Measurements from ENCODE around the gene KRT38.

KRT38 gene

DNA sequence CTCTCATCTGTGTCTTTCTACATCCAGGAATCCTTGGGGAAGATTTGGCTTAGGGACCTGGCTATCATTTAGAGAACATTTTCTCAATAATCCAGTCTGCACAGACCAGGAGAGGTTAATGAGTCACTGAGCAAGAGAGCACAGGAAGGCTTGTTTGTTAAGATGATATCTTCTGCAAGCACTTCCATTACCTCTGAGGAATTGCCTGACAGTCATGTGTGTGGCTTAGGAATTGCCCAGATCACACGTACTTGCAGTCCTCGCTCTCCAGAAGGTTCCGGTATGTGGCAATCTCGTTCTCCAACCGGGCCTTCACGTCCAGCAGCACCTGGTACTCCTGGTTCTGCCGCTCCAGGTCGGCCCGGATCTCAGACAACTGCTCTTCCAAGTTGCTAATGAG lies 19.7 kb downstream of the KRT38 start:
- in situ Hi-C loops (cut with HindIII; ENCODE audit: low sequenced_read_pairs) = no loop called here
- no peak overlapping the region for H3K4me3 ChIP-seq (ENCODE audit: low read depth, low read length)
- DNase-seq (ENCODE audit: low read depth, low spot score) = no peak
- TF ChIP-seq, protein P1, sequence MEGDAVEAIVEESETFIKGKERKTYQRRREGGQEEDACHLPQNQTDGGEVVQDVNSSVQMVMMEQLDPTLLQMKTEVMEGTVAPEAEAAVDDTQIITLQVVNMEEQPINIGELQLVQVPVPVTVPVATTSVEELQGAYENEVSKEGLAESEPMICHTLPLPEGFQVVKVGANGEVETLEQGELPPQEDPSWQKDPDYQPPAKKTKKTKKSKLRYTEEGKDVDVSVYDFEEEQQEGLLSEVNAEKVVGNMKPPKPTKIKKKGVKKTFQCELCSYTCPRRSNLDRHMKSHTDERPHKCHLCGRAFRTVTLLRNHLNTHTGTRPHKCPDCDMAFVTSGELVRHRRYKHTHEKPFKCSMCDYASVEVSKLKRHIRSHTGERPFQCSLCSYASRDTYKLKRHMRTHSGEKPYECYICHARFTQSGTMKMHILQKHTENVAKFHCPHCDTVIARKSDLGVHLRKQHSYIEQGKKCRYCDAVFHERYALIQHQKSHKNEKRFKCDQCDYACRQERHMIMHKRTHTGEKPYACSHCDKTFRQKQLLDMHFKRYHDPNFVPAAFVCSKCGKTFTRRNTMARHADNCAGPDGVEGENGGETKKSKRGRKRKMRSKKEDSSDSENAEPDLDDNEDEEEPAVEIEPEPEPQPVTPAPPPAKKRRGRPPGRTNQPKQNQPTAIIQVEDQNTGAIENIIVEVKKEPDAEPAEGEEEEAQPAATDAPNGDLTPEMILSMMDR (IDR thresholded peaks at IDR 0.05; ENCODE audit: low read depth, low read length) = no peak

DNA sequence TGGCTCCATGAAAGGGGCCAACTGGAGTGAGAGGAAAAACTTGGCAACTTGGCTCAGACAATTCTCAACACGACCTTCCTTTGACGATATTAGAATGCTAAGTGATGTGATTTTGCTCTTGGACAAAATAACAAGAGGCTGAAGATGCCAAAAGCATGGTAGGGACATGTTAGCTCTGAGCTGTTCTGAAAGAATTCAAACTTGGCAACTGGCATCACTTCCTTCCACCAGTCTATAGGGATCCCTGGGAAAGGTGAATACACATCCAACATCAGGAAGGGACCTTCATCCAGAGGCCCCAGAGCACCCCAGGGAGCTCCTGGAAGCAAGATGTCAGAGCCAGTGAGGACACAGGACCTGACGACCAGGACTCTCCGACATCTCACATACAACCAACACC lies 20.6 kb downstream of the KRT38 start:
- no peak overlapping the region for H3K4me3 ChIP-seq (ENCODE audit: low read depth, low read length)
- in situ Hi-C loops (cut with HindIII; ENCODE audit: low sequenced_read_pairs) = no loop called here
- no peak for DNase-seq (ENCODE audit: low read depth, low spot score)
- TF ChIP-seq, protein P1 (IDR thresholded peaks at IDR 0.05; ENCODE audit: low read depth, low read length) = no peak

DNA sequence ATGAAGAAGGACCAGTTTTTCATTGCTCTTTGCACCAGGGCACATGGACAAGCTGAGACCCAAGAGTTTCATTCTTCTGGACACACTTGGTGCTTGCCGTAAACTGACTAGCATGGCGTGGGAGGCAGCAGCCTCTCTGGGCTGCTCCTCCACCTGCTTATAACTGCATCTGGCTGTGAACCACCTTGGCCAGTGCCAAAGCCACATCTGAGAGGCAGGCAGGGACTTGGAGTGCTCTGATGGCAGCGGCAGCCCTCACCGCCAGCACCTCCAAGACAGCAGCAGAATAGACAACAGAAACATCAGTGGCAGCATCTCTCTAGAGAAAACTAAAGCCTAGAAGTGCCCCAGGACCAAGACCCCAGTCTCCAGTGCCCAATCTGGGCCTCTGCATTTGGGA lies 21.1 kb downstream of the KRT38 start:
- DNase-seq (ENCODE audit: low read depth, low spot score) = no peak
- TF ChIP-seq, protein P1 (IDR thresholded peaks at IDR 0.05; ENCODE audit: low read depth, low read length) = no peak
- in situ Hi-C loops (cut with HindIII; ENCODE audit: low sequenced_read_pairs) = no loop called here
- H3K4me3 ChIP-seq (ENCODE audit: low read depth, low read length) = no peak overlapping the region

DNA sequence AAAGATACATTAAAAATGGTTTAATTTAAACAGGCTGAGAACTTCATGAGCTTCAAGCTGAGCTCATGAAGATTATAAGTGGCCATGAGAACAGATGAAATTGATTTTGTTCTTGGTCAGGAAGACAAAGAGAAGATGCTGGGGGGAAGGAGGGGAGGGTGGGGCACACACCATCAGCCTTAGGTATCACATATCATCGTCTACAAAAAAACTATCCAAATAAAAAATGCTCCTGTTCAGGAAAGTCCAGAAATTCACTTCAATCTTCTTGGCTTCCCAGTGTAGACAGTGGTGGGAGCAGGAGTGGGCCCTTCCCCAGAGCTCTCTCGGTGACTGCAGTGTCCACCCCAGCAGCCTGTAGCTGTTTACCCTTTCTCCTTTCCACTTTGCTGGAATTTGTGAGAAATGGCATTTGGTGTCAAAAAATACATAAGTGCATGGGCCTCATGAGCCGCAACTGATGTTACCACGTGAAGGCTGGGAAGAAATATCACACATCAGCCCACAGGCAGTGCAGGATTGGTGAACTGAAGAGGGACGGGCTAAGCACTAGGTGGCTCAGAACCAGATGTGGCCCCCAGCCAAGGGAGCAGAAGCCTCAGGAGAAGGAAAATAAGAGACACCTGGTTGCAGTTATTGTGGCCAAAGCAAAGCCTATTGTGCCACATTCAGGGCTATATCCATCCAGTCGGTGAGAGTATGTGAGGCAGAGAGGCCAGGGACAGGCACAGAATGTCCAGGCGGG lies 22.5 kb downstream of the KRT38 start:
- in situ Hi-C loops (cut with HindIII; ENCODE audit: low sequenced_read_pairs) = no loop called here
- TF ChIP-seq, protein P1 (IDR thresholded peaks at IDR 0.05; ENCODE audit: low read depth, low read length) = no peak
- DNase-seq (ENCODE audit: low read depth, low spot score) = no peak
- H3K4me3 ChIP-seq (ENCODE audit: low read depth, low read length) = no peak overlapping the region

DNA sequence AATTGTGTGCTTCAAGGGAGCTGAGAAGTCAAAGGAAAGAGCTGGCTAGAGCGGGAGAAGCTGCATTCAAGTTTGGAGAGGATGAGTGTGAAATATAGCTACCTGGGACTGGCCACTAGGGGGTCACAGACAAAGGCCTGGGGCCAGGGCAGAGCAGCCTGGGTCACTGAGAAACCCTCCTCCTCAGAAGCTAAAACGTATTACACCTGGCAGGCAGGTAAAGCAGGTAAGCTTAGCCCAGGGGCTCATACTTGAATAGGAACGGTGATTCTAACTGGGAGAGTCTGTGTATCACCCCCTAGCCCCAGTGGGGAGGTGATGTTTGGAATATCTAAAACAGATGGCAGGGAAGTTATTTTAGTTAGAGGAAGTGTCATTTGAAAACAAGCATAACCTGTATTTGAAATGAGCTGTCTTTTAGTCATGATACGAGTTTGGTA lies 23.2 kb downstream of the KRT38 start:
- TF ChIP-seq, protein P1 (IDR thresholded peaks at IDR 0.05; ENCODE audit: low read depth, low read length) = peak; percentile 22
- H3K4me3 ChIP-seq (ENCODE audit: low read depth, low read length) = no peak overlapping the region

DNA sequence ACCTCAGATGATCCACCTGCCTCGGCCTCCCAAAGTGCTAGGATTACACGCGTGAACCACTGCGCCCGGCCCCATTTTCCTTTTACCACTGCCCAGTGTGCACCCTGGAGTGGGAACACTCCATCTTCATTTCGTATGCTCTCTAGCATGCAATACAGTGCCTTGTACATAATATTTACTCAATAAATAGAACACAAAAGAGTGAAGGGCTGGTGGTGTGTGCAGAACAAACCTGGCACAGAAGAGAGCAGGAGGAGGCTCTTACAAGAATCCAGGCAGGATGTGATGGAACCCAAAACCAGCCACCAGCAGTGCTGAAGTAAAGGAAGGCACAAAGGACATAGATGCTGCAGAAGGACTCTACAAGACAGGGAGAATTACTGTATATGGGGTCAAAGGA lies 23.7 kb downstream of the KRT38 start:
- TF ChIP-seq, protein P1 (IDR thresholded peaks at IDR 0.05; ENCODE audit: low read depth, low read length) = no peak
- DNase-seq (ENCODE audit: low read depth, low spot score) = no peak
- in situ Hi-C loops (cut with HindIII; ENCODE audit: low sequenced_read_pairs) = no loop called here
- H3K4me3 ChIP-seq (ENCODE audit: low read depth, low read length) = no peak overlapping the region

More for the DNA sequence above, 23.2 kb downstream of the KRT38 start:
- in situ Hi-C loops (cut with HindIII; ENCODE audit: low sequenced_read_pairs) = no loop called here
- no peak for DNase-seq (ENCODE audit: low read depth, low spot score)

All from astrocyte of the spinal cord (primary cell).